ENCODE measurements around the gene RING1. TPM values are rescaled to one million over a fixed set of nuclear protein-coding genes. Genes with fewer than 3 reads are reported as not detected.

The RING1 gene
- polyA plus RNA-seq, 12 donors: 25.4 to 54.2 (median 29.2) TPM; not detected in 1

DNA sequence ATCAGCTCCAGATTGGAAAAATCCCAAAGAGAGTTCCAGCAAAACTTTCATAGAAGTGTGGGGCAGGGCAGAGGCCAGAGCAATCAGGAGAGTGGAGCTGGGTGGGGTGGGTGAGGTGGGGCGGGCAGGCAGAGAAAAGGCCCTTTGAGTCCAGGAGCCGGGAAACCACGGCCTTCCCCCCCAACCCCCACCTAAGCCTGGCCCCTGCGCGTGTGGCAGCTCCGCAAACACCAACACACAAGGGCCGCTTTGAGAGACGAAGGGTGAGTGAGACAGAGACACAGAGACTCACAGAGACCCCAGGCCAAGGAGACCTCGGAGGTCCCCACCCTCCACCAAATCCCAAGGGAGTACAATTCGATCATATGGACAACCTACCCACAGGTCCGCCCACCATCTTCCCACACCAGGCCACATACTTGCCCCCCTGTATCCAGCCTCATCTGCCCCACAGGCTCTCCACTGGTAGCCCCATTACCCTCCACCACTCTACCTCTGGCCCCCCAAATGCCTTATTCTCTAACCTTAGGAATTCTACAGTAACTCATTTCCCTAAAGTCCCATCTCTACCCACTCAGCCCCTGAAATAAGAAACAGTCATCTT, 17.7 kb upstream of the RING1 start:
- no peak for DNase-seq

DNA sequence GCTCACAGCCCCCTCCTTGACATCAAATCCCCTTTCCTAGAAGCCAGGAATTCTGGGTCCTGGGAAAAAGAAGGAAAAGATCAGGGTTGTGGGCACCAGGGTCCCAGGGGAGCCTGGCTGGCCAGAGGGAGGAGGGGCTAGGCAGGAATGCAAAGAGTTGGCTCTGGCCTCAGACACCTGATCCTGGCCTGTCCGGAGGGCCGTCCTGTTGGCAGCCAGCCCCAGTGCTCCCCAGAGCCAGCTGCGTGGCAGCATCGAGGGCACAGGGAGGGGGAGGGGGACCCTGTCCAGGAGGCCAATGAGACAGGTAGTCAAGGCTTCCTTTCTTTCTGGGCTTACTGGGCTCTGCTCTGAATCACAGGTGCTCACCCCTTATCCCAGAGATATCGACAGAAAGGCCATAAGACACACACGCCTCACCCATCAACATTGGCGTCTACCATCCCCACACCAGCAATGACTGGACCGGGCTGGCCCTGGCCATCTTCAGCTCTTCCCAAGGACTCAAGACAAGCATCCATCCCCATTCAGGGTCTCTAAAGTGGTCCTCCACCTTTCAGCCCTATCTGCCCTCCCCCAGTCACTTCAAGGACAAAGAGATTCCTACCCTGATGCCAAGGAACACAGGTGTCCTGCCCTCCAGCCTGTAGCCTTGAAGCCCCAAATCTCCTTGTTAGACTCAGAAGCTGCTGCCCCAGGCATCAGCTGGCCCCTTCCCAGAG, 16.8 kb upstream of the RING1 start:
- DNase-seq: no peak

DNA sequence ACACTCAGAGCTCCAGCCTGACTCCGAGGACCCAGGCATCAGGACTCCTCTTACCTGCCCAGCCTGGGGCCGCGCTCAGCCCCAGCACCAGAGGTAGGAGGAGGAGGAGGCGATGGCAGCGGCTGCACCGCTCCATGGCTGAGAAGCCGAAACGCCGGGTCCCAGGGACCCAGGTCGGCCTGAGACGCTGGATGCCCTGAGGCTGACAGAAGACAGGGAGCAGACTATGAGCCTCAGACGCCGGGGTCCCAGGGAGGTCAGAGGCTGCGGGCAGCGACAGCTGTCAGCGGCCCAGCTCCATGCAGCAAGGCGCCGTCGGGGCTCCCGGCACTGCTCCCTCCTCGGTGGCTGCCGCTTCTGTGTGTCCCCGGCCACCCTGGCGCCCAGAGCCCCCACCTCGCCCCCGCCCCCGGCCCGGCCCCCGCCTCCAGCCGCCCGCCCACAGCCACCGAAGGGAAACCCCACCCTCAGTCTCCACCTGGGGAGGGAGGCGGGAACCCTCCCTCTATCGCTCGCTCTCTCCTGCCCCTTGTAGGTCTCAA, 16.1 kb upstream of the RING1 start, which contains the start of gene COL11A2:
TSS of gene COL11A2 (minus strand) at position 363 of the 542 bp plus-strand sequence. CDS start at position 136, 227 bp downstream.
- no peak for DNase-seq

DNA sequence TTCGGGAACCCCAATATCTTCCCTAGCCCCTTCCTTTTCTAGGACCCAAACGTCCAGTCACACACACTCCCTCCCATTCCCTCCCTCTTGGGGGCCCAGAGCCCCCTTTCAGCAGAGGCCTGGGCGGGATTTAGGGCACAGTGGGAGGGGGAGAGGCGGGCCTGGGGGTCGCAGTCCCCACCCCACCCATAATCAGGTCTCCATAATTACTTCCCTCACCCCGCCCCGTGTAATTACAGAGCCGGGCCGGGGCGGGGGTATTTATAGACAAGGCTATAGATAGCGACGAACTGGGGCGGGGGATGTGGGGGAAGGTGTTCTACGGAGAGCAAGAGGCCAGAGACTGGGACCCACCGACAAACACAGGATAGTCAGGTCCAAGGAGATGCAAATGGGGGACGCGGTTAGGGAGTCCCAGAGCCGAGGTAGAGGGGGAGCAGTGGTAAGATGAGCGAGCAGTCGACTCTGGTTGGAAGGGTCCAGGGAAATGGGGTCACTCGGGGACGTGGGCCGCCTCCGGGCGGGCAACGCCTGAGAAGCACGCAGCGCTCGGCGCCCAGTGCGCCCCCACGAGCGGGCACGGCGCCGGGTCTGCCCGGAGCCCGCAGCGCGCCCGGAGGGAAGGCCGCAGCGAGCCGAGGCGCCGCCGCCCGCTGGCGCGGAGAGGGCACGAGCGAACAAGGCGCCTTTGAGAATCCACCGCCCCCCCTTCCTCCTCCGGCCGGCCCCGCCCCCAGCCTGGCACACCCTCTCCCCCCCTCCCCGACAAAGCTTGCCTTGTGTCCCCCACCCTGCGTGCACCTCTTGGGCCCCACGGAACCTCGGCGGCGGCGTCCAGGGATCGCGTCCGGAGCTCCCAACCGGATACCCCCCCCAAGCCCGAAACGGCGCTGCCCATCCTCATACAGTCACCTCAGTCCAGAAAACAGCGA, 15.4 kb upstream of the RING1 start:
- DNase-seq: no peak

DNA sequence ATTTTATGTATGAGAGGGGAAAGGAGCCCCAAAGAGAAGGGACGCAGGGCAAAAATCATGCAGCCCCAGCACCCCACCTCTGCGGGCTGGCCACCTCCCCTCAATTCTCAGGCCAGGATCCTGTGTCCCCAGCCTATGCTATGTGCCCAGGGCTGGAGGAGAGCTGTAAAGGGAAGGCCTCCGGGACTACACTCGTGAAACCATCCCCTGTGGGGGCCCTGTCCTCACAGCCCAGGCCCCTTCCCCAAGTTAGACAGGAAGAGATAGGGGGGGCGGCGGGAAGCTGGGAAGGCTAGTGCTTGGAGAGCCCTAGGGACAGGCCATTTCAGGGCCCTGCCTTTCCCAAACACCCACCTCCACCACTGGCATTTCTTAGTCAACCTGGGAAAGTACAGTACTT, 14.7 kb upstream of the RING1 start:
- DNase-seq: no peak

DNA sequence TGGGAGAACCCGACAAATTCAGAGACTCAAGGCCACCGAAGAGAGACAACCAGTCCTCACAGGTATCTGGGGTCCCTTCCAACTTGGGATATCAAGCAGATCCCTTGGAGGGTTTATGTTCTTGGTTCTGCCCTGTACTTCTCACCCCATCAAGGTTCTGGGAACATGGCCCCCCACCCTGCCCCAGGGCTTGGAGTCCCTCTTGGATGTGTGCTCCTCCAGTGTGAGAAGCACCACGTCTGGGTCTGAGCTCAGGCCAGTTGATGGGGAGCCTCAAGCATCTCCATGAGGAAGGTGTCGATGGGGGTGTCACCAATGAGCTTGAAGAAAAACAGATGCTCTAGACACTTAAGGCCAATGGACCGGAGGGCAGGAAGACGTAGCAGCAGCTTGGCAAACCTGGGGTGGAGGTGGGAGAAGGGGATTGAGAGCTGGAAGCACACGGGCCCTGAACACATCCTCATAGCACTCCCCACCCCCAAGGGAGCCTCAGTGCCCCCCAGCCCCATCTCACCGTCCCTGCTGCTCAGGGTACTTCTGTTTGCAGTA, 13.8 kb upstream of the RING1 start:
- no peak for DNase-seq

DNA sequence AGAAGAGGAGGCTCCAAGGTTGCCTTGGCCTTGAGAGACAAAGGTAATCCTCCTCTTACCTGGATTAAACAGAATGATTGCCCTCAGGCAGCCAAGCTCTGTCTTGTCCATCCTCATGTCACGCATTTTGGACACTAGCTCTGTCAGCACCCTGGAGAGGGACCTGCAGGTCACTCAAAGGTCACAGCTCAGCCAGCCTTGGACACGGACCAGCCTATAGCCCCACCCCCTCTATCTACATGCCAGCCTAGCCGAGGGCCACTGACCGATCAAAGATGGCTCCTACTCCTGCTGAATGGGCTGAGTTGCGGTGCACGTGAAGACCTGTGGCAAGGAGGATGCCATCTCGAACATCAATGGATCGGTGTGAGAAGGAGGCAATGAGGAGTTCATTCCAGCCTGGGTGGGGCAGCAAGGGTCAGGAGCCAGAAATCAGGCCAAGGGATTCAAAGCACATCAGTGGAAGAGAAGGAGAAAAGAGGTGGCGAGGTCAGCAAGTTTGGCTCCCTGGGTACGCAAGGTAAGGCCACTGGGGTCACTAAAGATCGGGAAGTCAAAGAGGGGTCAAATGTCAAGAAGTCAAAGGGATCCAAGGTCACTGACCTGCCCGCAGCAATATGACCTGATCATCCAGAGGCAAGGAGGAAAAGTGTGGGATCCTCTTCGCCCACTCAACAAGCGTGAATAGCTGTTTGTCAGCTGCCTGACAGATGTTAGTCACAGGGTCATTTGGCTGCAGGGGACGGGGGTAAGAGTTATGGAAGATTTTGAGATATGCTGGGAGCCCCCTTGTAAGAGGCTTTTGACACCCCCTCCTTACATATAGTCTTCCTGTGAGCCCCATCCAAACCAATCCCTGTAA, 12.8 kb upstream of the RING1 start:
- no peak for DNase-seq

DNA sequence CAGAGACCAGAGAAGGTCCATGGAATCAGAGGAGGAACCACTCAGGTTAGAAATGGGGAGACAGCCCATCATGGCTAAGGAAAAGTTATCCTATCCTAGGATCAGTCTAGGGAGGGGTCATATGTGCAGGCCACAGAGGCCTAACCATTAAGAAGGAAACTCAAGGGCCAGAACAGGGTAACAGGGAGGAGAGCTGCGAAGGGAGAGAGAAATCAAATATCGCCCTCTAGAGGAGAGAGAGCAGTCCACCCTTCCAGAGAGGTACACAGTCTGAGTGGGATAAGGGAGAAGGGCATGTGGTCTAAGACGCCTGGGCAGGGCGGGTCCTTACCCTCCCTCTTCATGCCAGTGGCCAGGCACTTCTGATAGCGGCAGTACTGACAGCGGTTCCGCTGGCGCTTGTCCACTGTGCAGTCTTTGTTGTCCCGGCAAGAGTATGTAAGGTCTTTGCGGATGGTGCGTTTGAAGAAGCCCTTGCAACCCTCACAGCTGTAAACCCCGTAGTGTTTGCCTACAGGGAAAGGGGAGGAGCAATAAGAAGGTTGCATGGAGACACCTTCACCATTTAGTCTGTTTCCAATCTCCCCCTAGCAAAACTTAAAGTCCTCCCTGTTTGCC, 10.8 kb upstream of the RING1 start:
- no peak for DNase-seq

DNA sequence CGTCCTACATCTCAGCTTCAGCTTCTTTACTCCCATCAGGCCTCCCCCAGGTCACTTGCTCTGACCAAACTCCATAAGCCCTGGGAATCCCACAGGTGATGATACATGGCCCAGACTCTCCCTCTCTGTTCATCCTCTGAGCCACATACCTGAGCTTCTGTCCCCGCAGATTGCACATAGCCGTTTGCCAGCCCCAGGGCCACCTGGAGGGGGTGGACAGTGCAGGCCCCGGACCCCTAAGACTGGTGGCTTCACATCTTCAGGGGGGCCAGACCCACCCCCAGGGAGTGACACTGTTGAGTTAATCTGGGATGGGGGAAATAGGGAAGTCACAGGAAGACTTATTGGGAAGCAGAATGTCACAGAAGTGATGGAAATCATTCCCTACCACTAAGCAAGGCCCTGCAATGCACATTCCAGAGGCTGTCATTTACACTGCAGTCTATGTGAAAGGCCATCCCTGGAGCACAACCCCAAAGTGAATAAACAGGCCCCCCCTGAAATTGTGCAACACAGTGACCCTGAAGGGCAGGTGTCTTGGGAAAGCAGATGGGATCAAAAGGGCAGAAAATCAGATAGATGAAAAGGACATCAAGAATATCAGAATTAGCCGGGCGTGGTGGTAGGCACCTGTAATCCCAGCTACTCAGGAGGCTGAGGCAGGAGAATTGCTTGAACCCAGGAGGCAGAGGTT, 10.0 kb upstream of the RING1 start:
- no peak for DNase-seq

DNA sequence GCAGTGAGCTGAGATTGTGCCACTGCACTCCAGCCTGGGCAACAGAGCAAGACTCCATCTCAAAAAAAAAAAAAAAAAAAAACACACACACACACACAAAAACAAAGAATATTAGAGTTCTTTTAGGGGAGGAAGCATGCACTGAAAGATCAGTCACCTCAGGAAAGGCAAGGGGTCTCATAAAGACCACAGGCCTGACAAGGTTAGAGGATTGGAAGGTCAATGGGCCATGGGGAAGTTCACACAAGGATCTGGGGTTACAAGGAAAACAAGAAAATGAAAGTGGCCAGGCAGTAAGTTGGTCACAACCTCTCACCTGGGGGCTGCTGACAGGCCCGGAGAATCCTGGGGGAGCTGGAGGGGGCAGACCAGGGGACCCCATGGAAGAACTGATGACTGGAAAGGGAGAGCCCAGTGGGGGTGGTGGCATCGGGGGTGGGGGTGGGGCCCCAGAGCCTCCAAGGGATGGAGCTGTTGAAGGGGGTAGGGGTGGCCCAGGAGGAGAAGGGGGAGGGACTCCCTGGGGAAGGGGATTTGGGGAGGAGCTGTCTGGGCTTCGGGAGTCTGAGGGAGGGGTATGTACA, 9.4 kb upstream of the RING1 start:
- DNase-seq: no peak

DNA sequence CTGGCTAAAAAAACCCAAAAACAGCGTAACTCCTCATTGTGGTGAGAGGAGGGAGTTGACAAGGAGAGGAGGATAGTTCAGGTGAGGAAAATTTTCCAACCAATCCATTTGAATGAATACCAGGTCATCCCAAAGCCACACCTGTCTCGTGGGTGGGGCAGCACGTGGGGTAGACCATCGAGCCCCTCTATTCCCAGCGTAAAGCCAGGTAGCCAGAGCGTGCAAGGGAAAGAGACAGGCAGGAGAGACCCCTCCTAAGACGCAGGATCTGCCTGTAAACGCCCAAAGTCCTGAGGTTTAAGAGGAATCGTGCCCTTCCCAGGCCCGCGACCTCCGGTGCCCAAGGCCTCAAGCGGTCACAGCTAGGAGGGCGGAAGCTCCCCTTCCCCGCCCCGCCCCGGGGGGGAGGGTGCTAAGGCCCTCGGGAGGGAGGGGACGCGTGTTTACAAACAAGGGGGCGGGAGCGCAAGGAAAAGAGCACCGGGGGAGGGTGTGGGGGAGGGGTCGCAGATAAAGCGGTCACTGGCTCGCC, 8.5 kb upstream of the RING1 start:
- DNase-seq: peak; percentile 52

DNA sequence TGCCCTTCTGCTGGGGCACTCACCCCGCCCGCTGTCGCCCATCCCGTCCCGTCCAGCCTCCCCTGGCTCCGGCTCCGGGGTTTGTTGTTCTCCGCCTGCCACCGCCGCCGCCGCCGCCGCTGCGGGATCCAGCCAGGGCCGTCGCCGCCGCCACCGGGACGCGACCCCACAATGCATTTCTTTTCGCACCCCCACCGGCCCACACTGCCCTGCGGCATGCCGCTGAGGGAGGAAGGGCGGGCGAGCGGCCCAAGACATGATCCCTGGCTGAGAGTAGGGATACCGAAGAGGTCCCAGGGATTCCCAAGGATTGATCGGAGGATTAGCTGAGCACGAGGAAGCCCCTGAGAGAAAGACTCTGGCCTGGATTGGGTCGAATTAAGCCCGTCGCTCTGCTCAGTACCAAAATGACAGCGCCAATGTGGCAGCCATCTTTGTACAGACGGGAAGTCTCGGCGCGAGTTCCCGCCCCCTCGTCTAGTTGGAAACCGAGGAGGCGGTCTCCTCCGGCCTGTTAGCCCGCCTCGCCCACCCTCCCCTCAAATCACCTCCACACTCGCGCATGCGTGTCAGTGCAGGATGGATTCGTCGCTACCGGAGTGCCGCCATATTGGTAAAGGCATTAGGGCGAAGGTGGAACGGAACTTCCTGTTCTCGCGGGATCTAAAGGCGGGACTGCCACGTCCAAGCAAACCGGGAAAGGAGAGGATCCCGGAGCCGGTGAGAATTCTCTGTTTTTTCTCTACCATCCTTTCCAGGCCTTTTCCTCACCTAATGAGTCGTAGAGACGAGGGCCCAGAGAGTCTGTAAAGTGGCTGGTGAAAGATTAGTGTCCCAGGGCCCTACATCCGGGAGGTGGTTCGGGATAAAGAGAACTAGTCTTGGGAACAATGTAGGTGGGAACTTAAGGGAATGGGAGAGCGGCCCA, 7.8 kb upstream of the RING1 start, which contains the start of the genes RXRB and SLC39A7:
TSS of gene RXRB (minus strand) at position 447 of the 928 bp plus-strand sequence. CDS start at position 258, 189 bp downstream.
TSS of gene SLC39A7 (plus strand) at position 649 of the 928 bp plus-strand sequence. CDS start 379 bp downstream, outside the sequence.
- peak; percentile 100 for DNase-seq

DNA sequence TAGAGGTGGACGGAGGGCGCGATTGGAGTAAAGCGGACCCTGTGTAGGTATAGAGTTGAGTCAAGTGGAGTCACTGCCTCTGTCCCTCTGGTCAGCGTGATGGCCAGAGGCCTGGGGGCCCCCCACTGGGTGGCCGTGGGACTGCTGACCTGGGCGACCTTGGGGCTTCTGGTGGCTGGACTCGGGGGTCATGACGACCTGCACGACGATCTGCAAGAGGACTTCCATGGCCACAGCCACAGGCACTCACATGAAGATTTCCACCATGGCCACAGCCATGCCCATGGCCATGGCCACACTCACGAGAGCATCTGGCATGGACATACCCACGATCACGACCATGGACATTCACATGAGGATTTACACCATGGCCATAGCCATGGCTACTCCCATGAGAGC, 7.2 kb upstream of the RING1 start:
- DNase-seq: no peak

DNA sequence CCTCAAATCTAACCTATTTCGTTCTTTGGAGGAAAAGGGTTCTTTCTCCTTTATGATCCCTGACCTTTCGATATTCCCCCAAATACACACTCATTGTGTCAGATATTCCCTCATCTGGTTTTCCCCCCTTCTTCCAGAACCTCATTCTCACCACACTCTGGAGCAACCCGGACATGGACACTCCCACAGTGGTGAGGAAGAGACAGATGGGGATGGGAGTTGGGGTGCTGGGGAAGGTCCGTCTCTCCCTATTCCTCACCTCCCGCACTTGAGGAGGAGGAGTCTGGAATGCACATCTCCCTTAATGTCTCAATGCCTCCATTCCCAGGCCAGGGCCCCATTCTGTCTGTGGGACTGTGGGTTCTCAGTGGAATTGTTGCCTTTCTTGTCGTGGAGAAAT, 6.4 kb upstream of the RING1 start:
- no peak for DNase-seq

DNA sequence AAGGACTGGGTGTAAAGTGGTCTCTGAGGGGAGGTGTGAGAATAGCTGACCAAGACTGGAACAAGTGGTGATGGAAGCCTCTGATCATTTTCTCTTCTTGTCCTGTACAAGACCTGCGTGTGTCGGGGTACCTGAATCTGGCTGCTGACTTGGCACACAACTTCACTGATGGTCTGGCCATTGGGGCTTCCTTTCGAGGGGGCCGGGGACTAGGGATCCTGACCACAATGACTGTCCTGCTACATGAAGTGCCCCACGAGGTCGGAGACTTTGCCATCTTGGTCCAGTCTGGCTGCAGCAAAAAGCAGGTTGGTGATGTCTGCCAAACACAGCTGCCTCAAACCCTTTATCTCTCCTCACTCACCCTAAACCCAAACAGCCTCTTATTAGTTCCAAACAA, 5.5 kb upstream of the RING1 start:
- no peak for DNase-seq

DNA sequence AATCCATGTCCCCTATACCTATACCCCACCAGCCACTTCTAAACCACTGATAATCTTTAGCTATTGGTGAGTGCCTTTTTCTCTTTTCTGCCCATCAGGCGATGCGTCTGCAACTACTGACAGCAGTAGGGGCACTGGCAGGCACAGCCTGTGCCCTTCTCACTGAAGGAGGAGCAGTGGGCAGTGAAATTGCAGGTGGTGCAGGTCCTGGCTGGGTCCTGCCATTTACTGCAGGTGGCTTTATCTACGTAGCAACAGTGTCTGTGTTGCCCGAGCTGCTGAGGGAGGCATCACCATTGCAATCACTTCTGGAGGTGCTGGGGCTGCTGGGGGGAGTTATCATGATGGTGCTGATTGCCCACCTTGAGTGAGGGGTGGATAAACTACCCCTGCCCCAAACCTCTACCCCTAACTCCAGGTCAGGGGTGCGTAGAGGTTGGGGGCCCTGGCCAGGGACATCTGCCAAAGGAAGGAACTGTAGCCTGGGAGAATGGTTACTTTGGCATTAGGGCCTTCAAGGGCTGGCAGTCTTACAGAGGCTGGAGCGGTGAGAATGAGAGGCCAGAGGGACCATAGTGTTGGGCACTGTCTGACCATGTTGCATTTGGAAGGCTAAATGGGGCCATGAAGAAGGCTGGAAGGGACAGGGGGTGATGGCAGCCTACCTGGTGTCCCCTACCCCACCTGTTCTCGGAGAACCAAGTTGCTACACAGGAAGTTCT, 4.7 kb upstream of the RING1 start:
- no peak for DNase-seq

DNA sequence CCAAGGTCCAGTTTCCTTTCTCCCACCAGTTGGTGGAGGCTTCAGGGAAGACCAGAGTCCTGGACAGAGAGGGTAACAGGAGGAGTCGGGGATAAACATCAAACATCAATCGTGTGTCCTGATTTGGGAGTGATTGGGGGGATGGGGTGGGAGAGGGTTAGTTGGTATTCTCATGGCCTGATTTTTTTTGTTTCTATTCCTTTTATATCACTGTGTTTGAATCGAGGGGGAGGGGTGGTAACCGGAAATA, 4.2 kb upstream of the RING1 start:
- no peak for DNase-seq

All from muscle of arm (tissue), 12 donors.